GM18499 (cell line): Measurements from ENCODE around the gene TRAPPC2L.

Experiments
- ATAC-seq: cut with Tn5 transposase; IDR thresholded peaks from one replicate; pipeline ENCODE4 v1.9.1; 2021; ENCODE audit warnings: moderate number of reproducible peaks; ENCODE audit not compliant: insufficient read depth, unreplicated experiment

The TRAPPC2L gene

GRCh38 chr16:88855736-88856121, 1.2 kb upstream of the TRAPPC2L start:
- ATAC-seq = no peak

DNA sequence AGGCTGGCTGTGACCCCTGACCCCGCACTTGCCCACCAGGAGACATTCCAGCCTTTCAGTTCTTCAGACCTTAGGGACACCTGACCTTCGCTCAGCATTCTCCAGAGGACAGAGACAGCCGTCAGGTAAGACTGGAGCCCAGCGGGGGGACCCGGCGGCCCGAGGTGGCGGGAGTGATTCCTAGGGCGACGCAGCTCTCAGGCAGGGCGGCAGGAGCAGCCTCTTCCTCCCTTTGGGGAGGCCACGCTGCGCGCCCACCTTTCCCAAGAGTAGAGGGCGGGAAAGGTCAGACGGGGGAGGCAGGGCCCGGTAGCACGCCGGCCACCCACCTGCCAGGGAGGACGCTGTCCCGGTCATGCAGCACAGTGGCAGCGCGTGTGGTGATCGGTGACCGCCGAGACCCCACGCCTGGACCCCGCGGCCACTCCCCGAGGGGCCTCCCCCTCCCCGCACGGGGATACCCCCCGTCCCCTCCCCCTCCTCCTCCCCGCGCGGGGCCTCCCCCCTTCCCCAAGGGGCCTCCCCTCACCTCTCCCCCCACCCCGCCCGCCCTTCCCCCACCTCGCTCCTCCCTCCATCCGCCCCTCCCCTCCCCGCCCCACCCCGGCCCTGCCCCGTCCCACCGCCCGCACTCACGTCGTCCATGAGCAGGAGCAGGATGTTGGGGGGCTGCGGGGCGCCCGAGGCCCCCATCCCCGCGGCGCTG, 652 bp upstream of the TRAPPC2L start:
- ATAC-seq = no peak

DNA sequence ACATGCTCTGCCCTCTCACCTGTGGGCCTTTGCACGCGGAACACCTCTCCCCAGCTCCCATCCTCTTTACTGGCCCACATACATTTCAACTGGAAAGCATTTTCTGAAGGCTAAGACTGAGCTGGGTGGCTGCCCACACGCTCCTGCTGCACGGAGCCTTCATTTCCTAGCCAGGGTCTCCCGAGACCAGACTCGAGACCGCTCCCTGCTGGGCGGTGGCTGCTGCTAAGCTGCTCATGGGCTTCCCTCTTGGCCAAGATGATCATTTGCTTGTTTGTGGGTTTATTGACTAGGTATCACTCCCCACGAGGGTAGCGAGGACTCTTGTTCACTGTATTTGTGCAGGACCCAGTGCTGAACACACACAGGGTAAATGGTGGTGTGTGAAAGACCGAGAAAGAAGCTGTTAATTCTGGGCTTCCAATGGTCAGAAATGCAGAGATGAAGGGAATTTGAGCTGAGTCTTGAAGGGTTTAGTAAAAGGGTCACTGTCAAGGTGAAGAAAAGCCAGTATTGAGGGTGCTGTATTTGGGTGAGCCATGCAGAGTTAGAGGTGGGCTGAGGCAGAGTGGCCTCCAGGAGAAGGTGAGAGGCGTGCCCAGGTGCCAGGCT, 907 bp downstream of the TRAPPC2L start:
- peak; percentile 27 for ATAC-seq

GRCh38 chr16:88859381-88860091, 2.6 kb downstream of the TRAPPC2L start:
- no peak for ATAC-seq

- ATAC-seq = no peak
Observed at GRCh38 chr16:88861359-88861758, 4.4 kb downstream of the TRAPPC2L start.

- no peak for ATAC-seq
Observed at GRCh38 chr16:88862968-88863367, 6.0 kb downstream of the TRAPPC2L start.

DNA sequence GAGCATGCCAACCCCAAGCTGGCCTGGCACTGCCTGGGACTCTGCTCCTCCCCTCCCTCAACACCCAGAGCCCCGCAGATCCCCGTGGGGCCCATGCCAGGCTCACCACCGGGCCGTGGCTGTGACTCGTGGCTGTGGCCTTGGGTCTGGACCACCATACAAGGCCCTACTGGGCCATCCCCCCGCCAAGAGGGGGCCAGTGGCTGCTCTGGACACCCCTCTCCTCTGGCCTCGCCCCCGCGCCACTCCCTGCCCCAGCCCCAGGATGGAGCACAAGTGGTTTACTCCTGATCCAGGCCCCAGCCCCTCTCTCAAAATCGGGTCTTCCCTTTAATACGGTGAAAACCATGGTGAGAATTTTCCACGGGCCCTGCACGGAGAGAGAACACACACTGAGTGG, 6.5 kb downstream of the TRAPPC2L start:
- no peak for ATAC-seq

DNA sequence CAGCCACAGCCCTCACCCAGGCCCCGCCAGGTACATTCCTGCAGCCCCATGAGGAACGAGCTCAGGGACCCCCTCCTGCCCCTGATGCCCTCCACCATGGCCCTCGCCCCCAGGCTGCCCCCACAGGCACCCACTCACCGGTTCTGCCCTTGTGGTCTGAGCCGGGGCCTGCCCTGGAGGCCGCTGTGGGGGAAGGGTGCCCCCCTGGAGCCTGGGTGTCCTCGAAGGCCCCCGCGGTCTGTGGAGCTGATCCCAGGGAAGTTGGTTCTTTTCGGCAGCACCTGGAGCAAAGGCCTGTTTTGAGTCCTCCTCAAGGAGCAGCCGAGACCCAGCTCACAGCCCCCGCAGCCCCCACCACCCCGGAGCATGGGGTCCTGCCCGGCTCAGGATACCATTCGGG, 7.2 kb downstream of the TRAPPC2L start:
- ATAC-seq = no peak

DNA sequence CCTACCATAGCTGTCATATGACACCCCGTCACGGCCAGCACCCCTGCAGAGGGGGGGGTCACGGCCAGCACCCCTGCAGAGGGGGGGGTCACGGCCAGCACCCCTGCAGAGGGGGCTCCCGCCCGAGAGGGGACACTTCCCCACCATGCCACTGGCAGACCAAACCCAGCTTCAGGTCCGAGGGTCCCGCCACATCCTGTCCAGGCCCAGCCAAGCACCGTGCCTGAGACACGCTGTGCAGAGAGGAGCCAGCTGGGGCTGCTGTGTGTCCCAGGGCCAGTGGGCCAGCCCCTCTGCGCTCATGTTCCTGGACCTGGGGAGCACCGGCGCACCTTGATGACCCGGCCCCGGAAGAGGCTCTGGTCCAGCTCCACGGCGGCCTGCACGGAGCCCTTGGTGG, 7.6 kb downstream of the TRAPPC2L start:
- ATAC-seq = no peak

DNA sequence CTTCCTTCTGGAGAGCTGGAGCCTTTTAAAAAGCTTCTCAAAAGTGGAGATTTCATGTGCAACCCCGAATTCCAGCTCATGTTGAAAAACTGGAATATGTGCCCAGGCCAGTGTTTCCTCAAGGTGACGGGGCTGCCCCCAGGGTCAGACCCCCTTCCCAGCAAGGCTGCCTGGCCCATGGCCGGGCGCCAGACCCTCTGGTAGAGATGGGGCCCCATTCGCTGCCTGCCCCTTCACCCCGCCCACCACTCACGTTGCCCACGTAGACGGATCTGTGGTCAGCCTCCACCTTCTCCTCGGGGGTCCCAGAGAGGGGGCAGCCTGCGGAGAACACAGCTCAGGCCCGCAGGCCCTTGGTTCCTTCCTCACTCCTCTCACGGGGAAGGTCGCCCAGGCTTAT, 8.4 kb downstream of the TRAPPC2L start:
- ATAC-seq = no peak

- no peak for ATAC-seq
Observed at GRCh38 chr16:88865742-88866141, 8.8 kb downstream of the TRAPPC2L start.

DNA sequence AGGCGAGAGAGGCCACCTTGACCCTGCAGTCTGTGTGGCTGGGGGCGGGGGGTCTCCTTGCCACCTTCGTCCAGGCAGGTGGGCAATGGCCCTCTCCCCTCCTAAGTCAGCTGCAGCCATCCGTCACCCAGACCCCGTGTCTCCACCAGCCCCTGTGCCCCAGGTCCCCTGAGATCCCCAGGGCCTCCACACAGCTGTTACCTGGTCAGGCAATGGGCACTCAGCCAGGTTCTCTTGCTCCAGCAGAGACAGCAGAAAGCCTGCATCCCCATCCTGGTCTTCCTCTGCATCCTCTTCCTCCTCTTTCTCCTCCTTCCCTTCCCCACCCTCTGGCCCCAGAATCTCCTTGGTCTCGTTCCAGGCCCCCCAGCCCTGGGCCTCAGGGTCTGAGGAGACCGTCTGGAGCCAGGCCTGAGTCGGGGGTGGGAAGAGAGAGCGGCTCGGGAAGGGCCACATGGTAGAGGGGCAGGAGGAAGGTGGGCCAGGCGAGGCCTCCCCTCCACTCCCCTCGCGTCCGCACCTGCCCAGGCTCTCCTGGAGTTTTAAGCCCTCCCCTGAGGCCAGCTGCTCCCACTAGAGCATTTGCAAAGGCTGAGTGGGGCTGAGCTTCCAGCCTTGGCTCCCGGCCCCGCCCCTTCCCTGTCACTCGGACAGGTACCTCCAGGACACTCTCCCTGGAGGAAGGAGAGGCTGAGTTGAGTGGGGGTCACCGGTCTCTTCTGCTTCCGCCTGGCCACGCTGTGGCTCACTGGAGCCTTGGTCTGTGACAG, 9.4 kb downstream of the TRAPPC2L start, which contains the start of gene PABPN1L:
Gene PABPN1L (minus strand): TSS at position 510 of the 770 bp plus-strand sequence. CDS start 54 bp downstream, at position 456.
- no peak for ATAC-seq

GRCh38 chr16:88867581-88868246, 10.8 kb downstream of the TRAPPC2L start:
- no peak for ATAC-seq

GRCh38 chr16:88868974-88869672, 12.2 kb downstream of the TRAPPC2L start:
- no peak for ATAC-seq

DNA sequence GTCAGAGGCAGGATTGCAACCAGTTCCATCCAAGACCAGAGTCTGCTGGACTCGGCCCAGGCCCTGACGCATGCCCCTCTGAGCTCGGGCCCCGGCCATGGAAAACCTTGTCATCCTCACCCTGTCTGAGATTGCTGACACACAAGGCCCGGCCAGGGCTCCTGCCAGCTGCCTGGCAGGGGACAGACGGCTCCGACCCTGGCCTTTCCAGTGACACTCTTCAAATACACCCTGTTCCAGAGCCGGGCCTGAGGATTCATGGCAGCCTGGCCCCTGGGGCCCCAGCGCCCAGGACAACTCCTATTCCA, 12.7 kb downstream of the TRAPPC2L start:
- ATAC-seq = no peak

DNA sequence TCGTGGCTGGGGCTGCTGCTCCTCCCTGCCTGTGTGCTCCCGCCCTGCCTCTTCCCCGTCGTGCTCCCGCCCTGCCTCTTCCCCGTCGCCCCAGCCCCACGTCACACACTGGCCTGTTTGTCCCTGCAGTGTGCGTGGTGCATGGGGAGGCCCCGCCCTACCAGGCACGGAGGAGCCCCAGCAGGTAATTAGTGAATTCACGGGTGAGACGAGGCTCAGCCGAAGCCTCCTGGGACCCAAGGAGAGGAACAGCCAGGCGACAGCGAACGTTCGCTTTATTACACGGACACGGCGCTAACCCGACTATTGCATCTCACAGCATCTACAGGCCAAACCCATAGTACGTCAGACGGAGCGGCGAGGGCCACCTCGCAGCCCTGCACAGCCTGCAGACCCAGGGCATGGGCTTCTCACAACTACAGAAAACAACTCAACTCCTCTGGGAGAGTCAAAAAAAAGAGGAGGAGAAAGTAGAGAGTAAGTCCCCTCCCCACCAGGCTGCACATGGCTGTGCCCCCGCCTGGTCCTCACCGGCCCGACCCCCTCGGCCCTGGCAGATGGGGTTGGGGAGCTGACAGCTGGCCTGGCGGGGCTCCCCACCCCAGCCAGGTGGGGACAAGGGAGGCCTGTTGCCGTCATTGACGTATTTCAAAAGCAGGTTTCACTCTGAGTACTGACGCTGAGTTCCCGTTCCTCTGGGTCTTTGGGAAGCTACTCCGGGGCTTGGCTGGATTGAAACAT, 13.9 kb downstream of the TRAPPC2L start:
- no peak for ATAC-seq

- ATAC-seq = no peak
Observed at GRCh38 chr16:88871349-88871702, 14.4 kb downstream of the TRAPPC2L start.

DNA sequence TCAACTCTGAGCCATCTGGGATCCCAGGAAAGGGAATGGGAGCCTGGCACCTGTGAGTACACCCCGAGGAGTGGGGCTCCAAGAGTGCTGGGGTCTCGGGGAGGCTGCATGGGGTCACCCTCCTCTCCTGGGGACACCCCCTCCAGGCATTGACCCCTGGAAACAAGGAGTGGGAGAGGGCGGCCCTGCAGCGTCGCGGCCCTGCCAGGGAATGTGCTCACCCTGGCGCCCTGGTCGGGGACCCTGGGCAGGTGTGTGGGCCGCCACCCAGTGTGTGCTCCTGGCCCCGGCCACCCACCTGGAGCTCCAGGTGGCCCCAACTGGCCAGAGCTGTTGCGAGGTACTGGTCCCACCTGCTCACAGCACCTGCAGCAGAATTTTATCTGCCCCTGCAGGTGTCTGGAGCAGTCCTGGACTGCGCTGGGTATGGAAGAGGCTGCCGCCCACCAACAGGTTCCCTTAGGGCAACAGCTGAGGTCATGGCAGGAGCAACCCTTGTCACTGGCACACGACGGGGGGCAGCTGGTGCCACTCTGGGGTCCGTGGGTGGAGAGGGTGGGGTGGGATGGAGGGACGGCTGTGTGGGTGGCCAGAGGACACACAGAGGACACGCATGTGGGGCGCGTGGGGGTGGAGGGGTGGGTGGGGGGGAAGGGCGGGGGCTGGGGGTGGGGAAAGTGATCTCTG, 14.9 kb downstream of the TRAPPC2L start:
- ATAC-seq = no peak
